Measurements from ENCODE around the gene GNG5.

Gene GNG5

DNA sequence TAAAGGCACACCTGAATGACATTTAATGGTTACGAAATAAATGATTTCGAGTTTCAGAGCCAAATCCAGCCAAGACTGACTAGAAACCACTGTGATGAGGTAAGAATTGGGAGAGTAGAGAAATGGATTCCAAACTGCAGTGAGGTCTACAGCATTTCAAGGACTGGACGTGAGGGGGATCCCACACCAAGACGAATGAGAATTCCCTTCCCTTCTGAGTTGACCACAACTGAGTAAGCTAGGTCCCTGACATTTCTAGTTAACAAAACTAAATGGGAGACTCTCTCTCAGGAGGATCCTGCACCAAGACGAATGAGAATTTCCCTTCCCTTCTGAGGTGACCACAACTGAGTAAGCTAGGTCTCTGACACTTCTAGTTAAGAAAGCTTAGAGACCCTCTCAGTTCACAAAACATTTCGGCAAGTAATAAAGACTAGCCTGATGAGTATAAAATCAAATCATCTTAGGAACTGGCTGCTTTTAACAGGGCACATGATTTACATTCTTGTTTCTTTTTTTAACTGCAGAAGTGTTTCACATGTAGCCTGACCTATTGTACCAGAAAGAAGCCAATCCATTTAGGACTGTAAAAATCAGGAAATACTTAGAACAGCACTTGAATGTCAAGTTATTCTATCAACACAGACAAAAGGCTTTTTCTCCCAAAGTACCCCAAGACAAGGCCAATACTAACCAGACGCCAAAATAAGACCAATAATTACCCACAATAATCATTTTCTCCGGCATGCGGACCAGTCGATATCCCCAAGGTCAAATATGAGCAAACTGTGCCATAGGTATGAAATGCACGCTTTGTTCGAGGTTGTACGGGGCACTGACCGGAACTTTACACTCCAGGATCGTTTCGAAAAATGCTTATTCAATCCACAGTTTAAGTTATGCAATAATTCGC, 1.5 kb downstream of the GNG5 start:
- peak; percentile 19 for DNase-seq (ENCODE audit: extremely low read depth, low read depth)
- peak; percentile 10 for TF ChIP-seq CTCF (IDR thresholded peaks at IDR 0.05; ENCODE audit: low read depth, low read length)

GRCh38 chr1:84502927-84503326, 3.5 kb downstream of the GNG5 start:
- no peak for TF ChIP-seq CTCF (IDR thresholded peaks at IDR 0.05; ENCODE audit: low read depth, low read length)
- no peak for DNase-seq (ENCODE audit: extremely low read depth, low read depth)

DNA sequence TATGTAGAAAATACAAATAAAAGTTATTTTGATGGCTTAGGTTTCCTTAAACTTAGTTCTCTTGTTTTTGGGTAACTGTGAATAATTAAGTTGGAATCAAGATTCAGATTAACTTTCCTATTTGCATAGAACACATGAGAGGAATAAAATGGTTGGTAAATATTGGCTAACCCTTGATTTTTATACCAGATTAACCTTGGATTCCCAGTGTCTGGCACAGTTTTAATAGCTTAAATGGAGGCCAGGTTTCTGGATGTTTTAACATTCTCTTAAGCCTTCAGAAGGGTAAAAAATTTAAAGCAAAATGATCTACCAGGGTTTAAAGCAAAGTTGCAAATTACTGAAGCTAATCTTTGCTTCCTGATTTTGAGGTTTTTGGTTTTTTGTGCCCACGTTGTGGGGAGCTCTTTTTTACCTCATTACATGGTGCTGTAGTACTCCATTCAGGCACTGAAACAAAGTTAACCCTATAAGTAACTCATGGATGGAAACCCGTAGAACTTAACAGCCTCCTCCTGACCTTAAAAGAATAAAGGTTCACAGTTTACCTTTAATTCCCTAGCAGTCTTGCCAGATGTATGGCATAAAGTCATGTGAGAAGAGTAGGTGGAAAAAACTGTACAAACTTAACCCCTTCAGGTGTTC, 8.6 kb downstream of the GNG5 start:
- no peak for TF ChIP-seq CTCF (IDR thresholded peaks at IDR 0.05; ENCODE audit: low read depth, low read length)
- DNase-seq (ENCODE audit: extremely low read depth, low read depth) = no peak

DNA sequence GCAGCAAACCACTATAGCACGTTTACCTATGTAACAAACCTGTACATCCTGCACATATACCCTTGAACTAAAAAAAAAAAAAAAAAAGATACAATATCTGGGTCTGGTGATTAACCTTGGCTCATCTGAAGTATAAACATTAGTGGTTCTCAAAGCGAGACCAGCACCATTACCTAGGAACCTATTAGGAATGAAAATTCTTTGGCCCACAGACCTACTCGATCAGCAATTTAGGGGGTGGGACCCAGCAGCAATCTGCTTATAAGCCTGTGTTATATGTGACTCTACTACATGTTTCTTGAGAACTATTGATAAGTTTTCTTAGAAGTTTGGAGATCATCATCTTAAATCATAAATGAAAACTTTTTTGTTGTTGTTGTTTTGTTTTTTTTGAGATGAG, 9.9 kb downstream of the GNG5 start:
- TF ChIP-seq CTCF (IDR thresholded peaks at IDR 0.05; ENCODE audit: low read depth, low read length) = no peak
- DNase-seq (ENCODE audit: extremely low read depth, low read depth) = no peak

- DNase-seq (ENCODE audit: extremely low read depth, low read depth) = no peak
- TF ChIP-seq CTCF (IDR thresholded peaks at IDR 0.05; ENCODE audit: low read depth, low read length) = no peak
Observed at GRCh38 chr1:84493747-84494146, 12.6 kb downstream of the GNG5 start.

DNA sequence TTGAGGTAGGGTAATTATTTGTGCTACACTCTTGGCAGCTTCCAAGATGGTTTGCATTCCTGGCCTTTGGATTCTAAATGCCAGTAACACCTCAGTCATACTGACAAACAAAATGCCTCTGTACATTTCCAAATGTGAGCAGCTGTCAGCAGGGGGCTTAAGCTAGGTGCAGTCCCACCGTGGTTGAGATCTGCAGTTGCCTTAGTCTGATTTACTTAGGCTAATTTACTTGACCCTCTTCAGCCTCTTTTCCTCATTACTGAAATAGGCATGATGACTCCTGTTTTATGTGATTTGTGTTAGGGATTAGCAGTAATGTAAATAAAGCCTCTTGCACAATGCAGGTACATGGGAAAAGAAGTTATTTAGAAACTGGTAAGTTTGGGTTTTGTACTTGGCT, 13.7 kb downstream of the GNG5 start:
- no peak for TF ChIP-seq CTCF (IDR thresholded peaks at IDR 0.05; ENCODE audit: low read depth, low read length)
- no peak for DNase-seq (ENCODE audit: extremely low read depth, low read depth)

GRCh38 chr1:84489766-84490165, 16.6 kb downstream of the GNG5 start:
- TF ChIP-seq CTCF (IDR thresholded peaks at IDR 0.05; ENCODE audit: low read depth, low read length) = no peak

More at GRCh38 chr1:84489766-84490165, 16.6 kb downstream of the GNG5 start:
- DNase-seq (ENCODE audit: extremely low read depth, low read depth) = no peak
